ENCODE results near the gene CCDC192. TPM values are rescaled to one million over a fixed set of nuclear protein-coding genes. Genes with fewer than 3 reads are reported as not detected.

Gene CCDC192
- total RNA-seq, 4 donors from 2014 or later: 0.87 to 2.1 (median 1.9) TPM

DNA sequence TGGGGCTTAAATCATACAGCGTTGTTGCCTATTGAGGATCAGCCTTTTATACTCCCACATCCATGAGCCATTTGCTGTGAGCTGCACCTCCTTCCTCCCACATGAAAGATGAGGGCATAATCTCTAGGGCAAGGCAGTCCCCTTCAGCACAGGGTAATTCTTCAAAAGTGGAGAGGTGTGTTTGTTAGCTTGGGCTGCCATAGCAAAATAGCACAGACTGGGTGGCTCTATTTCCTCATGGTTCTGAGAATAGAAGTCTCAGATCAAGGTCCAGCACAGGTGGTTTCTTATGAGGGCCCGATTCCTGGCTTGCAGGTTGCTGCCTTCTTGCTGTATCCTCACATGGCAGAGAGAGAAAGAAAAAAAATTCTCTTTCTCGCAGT, 258.6 kb downstream of the CCDC192 start:
- Histone ChIP-seq H3K27ac (no peak overlapping the region), H3K9me3 (no peaks in the 10 kb centered on the region), H3K27me3 (no peaks in the 10 kb centered on the region), H3K4me1 (peaks cover 0 to 40% (median 1%) of the 10 kb centered on the region in 4 donors), H3K4me3 (no peak overlapping the region), H3K36me3 (peaks cover 0 to 17% (median 0%) of the 10 kb centered on the region in 3 donors)
- WGBS, 2 donors: 89 to 91% methylated on average over 3 of the region's 3 CpGs
- TF ChIP-seq POLR2A (IDR thresholded peaks at IDR 0.05) (no peak), EP300 (IDR thresholded peaks at IDR 0.05) (no peak)
- TF ChIP-seq, protein P1, sequence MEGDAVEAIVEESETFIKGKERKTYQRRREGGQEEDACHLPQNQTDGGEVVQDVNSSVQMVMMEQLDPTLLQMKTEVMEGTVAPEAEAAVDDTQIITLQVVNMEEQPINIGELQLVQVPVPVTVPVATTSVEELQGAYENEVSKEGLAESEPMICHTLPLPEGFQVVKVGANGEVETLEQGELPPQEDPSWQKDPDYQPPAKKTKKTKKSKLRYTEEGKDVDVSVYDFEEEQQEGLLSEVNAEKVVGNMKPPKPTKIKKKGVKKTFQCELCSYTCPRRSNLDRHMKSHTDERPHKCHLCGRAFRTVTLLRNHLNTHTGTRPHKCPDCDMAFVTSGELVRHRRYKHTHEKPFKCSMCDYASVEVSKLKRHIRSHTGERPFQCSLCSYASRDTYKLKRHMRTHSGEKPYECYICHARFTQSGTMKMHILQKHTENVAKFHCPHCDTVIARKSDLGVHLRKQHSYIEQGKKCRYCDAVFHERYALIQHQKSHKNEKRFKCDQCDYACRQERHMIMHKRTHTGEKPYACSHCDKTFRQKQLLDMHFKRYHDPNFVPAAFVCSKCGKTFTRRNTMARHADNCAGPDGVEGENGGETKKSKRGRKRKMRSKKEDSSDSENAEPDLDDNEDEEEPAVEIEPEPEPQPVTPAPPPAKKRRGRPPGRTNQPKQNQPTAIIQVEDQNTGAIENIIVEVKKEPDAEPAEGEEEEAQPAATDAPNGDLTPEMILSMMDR (IDR thresholded peaks at IDR 0.05): no peak
- no peak for DNase-seq (ENCODE audit: low spot score in 2 of 2)

DNA sequence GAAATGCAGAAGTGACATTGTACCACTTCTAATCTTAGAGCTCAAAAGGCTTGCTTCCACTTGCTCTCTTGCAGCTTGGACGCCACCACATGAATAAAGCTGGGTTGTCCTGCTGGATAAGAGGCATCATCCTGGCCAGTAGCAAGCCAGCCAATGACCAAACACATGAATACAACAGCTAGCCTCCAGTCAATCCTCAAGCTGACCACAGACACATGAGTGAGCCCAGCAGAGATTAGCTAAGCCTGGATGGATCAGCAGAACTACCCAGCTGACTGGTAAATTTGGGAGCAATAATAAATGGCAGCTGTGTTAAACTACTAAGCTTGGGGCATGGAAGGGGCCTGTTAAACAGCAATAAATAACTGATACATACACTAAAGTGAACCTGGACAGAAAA, 259.3 kb downstream of the CCDC192 start:
- no peaks in the 10 kb centered on the region for H3K27me3 ChIP-seq
- peaks cover 0 to 33% (median 1%) of the 10 kb centered on the region in 4 donors for H3K4me1 ChIP-seq
- H3K4me3 ChIP-seq: no peak overlapping the region
- no peak overlapping the region for H3K27ac ChIP-seq
- DNase-seq (ENCODE audit: low spot score in 2 of 2): no peak
- TF ChIP-seq POLR2A (IDR thresholded peaks at IDR 0.05) (no peak), EP300 (IDR thresholded peaks at IDR 0.05) (no peak)
- TF ChIP-seq, protein P1 (IDR thresholded peaks at IDR 0.05): no peak
- WGBS, 2 donors: 90 to 95% methylated on average over 1 of the region's 1 CpG
- H3K9me3 ChIP-seq: no peaks in the 10 kb centered on the region
- H3K36me3 ChIP-seq: peaks cover 0 to 22% (median 0%) of the 10 kb centered on the region in 3 donors

DNA sequence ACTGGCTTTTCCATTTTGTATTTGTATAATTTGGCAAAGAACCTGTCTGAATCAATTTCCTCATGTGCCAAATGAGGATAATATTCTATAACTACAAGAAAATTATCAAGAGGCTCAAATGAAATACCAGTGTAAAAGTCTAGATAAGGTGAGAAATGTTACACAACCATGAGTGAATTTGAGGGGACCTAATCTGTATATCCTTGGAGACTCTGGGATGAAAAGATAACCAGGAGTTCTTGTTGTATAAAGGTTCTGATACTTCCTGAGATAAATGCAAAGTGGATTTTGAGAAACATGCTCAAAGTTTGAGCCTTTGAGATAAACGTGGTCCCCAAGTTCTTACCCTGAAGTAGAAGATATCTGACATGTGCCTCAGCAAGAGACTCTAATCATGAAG, 260.0 kb downstream of the CCDC192 start:
- Histone ChIP-seq H3K9me3 (no peaks in the 10 kb centered on the region), H3K27ac (no peak overlapping the region), H3K27me3 (no peaks in the 10 kb centered on the region), H3K36me3 (peaks cover 0 to 22% (median 0%) of the 10 kb centered on the region in 3 donors), H3K4me1 (peaks cover 0 to 26% (median 1%) of the 10 kb centered on the region in 4 donors), H3K4me3 (no peak overlapping the region)
- 55 to 86% methylated on average over 1 of the region's 1 CpG for WGBS, 2 donors
- TF ChIP-seq POLR2A (IDR thresholded peaks at IDR 0.05): no peak
- TF ChIP-seq, protein P1 (IDR thresholded peaks at IDR 0.05): no peak
- TF ChIP-seq EP300 (IDR thresholded peaks at IDR 0.05): no peak
- DNase-seq (ENCODE audit: low spot score in 2 of 2): no peak

DNA sequence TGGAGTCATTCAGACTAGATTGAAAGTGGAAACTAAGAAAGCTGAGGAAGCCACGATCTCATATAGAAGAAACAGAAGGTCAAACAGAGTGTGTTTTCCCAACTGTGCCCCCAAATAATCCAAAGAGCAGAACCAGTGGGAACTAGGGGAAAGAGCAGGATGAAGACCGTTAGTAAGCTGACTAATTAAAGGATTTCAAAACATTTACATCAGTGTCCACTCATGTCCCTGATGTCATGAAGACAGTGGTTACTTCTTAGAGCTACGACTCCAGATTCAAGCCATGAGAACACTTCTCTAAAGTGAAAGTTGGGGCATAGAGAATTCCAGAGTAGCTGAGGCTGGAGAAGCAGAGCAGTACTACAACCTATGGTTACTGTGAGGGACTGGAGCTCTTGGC, 260.7 kb downstream of the CCDC192 start:
- no peaks in the 10 kb centered on the region for H3K9me3 ChIP-seq
- H3K4me3 ChIP-seq: no peak overlapping the region
- WGBS, 2 donors: 61 to 80% methylated on average over 3 of the region's 3 CpGs
- H3K27me3 ChIP-seq: no peaks in the 10 kb centered on the region
- no peak for DNase-seq (ENCODE audit: low spot score in 2 of 2)
- H3K27ac ChIP-seq: no peak overlapping the region
- TF ChIP-seq POLR2A (IDR thresholded peaks at IDR 0.05) (no peak), EP300 (IDR thresholded peaks at IDR 0.05) (no peak)
- TF ChIP-seq, protein P1 (IDR thresholded peaks at IDR 0.05): no peak
- peaks cover 0 to 22% (median 0%) of the 10 kb centered on the region in 3 donors for H3K36me3 ChIP-seq
- H3K4me1 ChIP-seq: peaks cover 0 to 19% (median 0%) of the 10 kb centered on the region in 4 donors

DNA sequence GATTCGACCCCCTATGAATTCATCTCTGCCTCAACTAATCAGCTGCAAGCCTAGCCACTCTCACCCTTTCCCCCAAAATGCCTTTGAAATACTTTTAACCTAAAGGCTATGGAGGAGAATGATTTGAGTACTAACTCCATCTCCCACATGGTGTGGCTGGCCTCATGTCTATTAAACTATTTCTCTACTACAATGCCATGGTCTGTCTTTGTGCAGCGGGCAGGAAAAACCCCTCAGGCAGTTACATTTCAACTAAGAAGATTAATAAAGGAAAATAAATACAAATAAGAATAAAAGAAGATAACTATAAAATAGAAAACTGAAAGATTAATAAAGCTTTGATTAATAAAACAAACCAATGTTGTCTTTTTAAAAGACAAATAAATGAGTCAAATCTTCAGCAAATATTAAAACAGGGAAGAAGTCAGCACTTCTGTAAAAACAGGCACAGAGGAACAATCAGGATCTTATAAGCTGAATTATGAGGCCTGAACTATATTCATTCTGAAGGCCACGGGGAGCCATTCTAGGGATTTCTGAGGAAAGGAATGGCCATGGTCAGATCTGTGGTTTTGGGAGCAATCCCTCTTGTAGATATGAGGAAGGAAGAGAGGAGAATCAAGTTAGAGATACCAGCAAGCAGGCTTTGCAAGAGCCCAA, 264.3 kb downstream of the CCDC192 start:
- no peak overlapping the region for H3K27ac ChIP-seq
- TF ChIP-seq, protein P1 (IDR thresholded peaks at IDR 0.05): no peak
- TF ChIP-seq EP300 (IDR thresholded peaks at IDR 0.05): no peak
- TF ChIP-seq POLR2A (IDR thresholded peaks at IDR 0.05): no peak

More for the DNA sequence above, 264.3 kb downstream of the CCDC192 start:
- Histone ChIP-seq H3K27me3 (no peaks in the 10 kb centered on the region), H3K36me3 (peaks cover 0 to 22% (median 2%) of the 10 kb centered on the region in 3 donors), H3K4me3 (no peak overlapping the region), H3K9me3 (no peaks in the 10 kb centered on the region), H3K4me1 (no peaks in the 10 kb centered on the region)
- WGBS, 2 donors: 68 to 71% methylated on average over 3 of the region's 3 CpGs
- no peak for DNase-seq (ENCODE audit: low spot score in 2 of 2)

Measured in tibial nerve (tissue), 4 donors.